Psoas muscle (tissue), 8 donors: Measurements from ENCODE around the gene RNF183. TPM values are rescaled to one million over a fixed set of nuclear protein-coding genes. Genes with fewer than 3 reads are reported as not detected.

Experiments
- ATAC-seq, 4 donors: fragments of 200-7000 bp; cut with Tn5 transposase; one replicate each; pipeline ENCODE4 v1.9.1; 2020; ENCODE audit warnings: moderate library complexity in 3 of 4, mild to moderate bottlenecking in 2 of 4
- DNase-seq, 2 donors: peaks; one replicate each; pipeline ENCODE4 v3.0.0-alpha.2; 2020
- H3K27ac ChIP-seq: fragments of 200-600 bp; one replicate; pipeline ENCODE4 v1.8.0; 2022
- H3K27me3 ChIP-seq, 3 donors: fragments of 200-600 bp in 1 of 3; one replicate each; pipeline versions ENCODE4 v1.6.1 to v1.8.0; 2013 to 2022; ENCODE audit warnings: low read length in 2 of 3, mild to moderate bottlenecking in 2 of 3, moderate library complexity in 1 of 3; ENCODE audit not compliant: insufficient read depth in 3 of 3
- H3K36me3 ChIP-seq, 2 donors: fragments of 200-600 bp in 1 of 2; one replicate each; pipeline versions ENCODE4 v1.6.1 to v1.8.0; 2013 to 2022; ENCODE audit warnings: low read depth in 1 of 2, mild to moderate bottlenecking in 1 of 2, moderate library complexity in 1 of 2; ENCODE audit not compliant: insufficient read depth in 1 of 2
- H3K4me1 ChIP-seq: fragments of 200-600 bp; one replicate; pipeline ENCODE4 v1.8.0; 2022
- H3K4me3 ChIP-seq: fragments of 200-600 bp; one replicate; pipeline ENCODE4 v1.8.0; 2022; ENCODE audit warnings: mild to moderate bottlenecking
- H3K9me3 ChIP-seq: fragments of 200-600 bp; one replicate; pipeline ENCODE4 v1.8.0; 2022
- WGBS, 3 donors: extraction: QIAGEN DNeasy Blood & Tissue Kit; methylation state at CpG; one replicate each; pipeline versions ENCODE4 v1.1.6 to v1.1.7; 2013; 5-methylcytosine and 5-hydroxymethylcytosine counted together
- intact Hi-C, 2 donors: fragments of 100-400 bp; cut with DNase I; formaldehyde crosslinking; loops; one replicate each; pipeline versions ENCODE4 v1.11.0 to v1.14.2; 2022
- long read RNA-seq, 2 donors: library from polyadenylated mRNA; unstranded; transcript quantifications; one replicate each; pipeline ENCODE4 v2.0.0, GENCODE V29; 2021
- polyA plus RNA-seq, 3 donors: library from polyadenylated mRNA; stranded (reverse); fragments of 200-250 nt; gene quantifications; one replicate each; pipeline ENCODE4 v1.2.3, GENCODE V29; 2013
- total RNA-seq, 4 donors: library from RNA; stranded (reverse); fragmentation: NEBNext Ultra II Directional in 2 of 4; extraction: Animal tissue kit (Norgen Biotek cat#: 25700) in 2 of 4; gene quantifications; one replicate each; pipeline versions ENCODE4 v1.2.1 to v1.2.4, GENCODE V29; 2021 to 2023
- TF ChIP-seq, protein P1 (sequence below): fragments of 200-600 bp; IDR thresholded peaks from one replicate; pipeline ENCODE4 v1.8.0; 2022; ENCODE audit warnings: antibody characterized with exemption
- donor health status: healthy with polysubstance abuse.
- donor health status: DM: no; HTN: no; CAD: no; lungs with moderate emphysema.
- donor health status: Bipolar disorder and iron deficiency.
- donor health status: healthy.
- donor health status: DM: yes; HTN: yes; CAD: no.
- donor health status: DM: no; HTN: no; CAD: no.
- donor health status: DM: no; HTN: no; CAD: no.
- donor health status: DM: yes; HTN: yes; CAD: no.

RNF183 gene, protein sequence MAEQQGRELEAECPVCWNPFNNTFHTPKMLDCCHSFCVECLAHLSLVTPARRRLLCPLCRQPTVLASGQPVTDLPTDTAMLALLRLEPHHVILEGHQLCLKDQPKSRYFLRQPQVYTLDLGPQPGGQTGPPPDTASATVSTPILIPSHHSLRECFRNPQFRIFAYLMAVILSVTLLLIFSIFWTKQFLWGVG
- not detected for total RNA-seq
- polyA plus RNA-seq: under 1 TPM in 1 of 3 donors, not detected in 2; 0.05 TPM
- long read RNA-seq, donor 1: 0 reads
- long read RNA-seq, donor 2: 0 reads

DNA sequence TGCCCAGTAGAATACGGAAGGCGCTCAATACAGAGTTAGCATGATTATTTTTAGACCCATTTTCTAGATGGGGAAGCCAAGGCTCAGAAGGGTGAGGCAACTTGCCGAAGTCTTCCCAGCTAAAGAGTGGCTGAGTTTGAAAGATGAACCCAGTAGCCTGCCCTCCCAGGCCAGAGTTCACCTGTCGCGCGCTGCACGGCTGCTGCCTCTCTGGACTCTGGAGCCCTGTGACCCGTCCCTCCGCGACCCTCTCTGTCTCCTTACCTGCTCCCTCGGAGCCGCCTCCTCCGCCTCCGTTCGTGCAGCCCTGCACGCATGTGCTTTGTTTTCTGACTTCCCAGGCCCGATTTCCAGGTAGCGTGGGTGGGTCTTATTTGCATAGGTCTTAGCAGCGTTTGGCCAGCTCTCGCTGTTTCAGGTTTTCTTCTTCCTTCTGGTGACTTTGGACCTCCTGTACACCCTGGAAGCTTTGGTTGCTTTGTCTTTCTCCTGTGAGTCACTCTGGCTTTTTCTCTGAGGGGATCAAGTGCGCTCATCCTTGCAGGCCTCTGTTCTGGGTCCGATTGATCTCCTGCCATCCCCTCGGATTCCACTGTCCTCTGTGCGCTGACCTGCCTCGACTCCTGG, at the start of gene RNF183:
RNF183 (minus strand) TSS at position 585 of the 627 bp plus-strand sequence. CDS start 5,192 bp downstream, outside the sequence.
- H3K27ac ChIP-seq: no peak within 1 kb of the TSS
- no peaks in the 10 kb centered on the region for H3K9me3 ChIP-seq
- H3K4me3 ChIP-seq: no peak within 1 kb of the TSS
- ATAC-seq (no peak), DNase-seq (no peak)
- TF ChIP-seq, protein P1, sequence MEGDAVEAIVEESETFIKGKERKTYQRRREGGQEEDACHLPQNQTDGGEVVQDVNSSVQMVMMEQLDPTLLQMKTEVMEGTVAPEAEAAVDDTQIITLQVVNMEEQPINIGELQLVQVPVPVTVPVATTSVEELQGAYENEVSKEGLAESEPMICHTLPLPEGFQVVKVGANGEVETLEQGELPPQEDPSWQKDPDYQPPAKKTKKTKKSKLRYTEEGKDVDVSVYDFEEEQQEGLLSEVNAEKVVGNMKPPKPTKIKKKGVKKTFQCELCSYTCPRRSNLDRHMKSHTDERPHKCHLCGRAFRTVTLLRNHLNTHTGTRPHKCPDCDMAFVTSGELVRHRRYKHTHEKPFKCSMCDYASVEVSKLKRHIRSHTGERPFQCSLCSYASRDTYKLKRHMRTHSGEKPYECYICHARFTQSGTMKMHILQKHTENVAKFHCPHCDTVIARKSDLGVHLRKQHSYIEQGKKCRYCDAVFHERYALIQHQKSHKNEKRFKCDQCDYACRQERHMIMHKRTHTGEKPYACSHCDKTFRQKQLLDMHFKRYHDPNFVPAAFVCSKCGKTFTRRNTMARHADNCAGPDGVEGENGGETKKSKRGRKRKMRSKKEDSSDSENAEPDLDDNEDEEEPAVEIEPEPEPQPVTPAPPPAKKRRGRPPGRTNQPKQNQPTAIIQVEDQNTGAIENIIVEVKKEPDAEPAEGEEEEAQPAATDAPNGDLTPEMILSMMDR: no peak
- intact Hi-C loops: no loop called here
- no peaks in the 10 kb centered on the region for H3K4me1 ChIP-seq
- no peaks in the 10 kb centered on the region for H3K27me3 ChIP-seq
- WGBS, 3 donors: 72 to 77% (median 75%) methylated on average over 25 of the region's 25 CpGs
- no peaks in the 10 kb centered on the region for H3K36me3 ChIP-seq

DNA sequence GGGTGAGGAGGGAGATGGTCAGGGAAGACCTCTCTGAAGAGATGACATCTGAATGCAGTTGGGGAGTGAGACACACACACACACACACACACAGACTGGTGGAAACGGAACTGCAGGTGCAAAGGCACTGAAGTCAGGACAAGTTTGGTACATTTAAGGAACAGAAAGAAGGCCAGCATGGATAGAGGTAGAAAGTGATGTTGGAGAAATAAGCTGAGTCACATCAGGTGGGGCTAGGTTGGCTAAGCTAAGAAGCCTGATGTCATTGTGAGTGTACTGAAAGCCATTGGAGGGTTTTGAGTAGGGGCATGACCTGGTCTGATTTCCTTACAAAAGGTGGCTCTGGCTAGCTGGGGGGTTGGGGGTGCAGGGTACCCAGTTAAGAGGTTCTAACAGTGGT, 49.2 kb upstream of the RNF183 start:
- H3K27ac ChIP-seq: no peak overlapping the region
- no peaks in the 10 kb centered on the region for H3K36me3 ChIP-seq
- H3K4me3 ChIP-seq: no peak overlapping the region
- intact Hi-C loops: no loop called here
- no peaks in the 10 kb centered on the region for H3K4me1 ChIP-seq
- WGBS, 3 donors: 72 to 92% (median 85%) methylated on average over 1 of the region's 1 CpG
- no peak for ATAC-seq
- TF ChIP-seq, protein P1: no peak
- DNase-seq: no peak
- no peaks in the 10 kb centered on the region for H3K9me3 ChIP-seq
- peaks cover 0 to 41% (median 2%) of the 10 kb centered on the region in 3 donors for H3K27me3 ChIP-seq

DNA sequence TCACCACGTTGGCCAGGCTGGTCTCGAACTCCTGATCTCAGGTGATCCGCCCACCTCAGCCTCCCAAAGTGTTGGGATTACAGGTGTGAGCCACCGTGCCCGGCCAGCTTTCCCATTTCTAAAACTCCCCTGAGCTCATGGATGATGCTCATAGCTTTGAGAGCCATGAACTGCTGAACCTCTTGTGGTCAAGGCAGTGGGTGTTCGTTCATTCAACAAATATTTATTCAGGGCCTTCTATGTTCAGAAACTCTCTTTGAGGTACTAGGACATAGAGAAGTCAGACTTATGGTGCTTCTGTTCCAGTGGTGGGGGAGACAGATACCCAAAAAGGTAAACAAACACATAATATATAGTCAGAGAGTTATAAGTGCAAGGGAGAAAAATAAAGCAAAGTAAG, 48.8 kb upstream of the RNF183 start:
- TF ChIP-seq, protein P1: no peak
- intact Hi-C loops: no loop called here
- Histone ChIP-seq H3K27me3 (peaks cover 0 to 41% (median 2%) of the 10 kb centered on the region in 3 donors), H3K27ac (no peak overlapping the region), H3K36me3 (no peaks in the 10 kb centered on the region), H3K9me3 (no peaks in the 10 kb centered on the region), H3K4me3 (no peak overlapping the region), H3K4me1 (no peaks in the 10 kb centered on the region)
- DNase-seq: no peak
- ATAC-seq: no peak
- 73 to 80% (median 73%) methylated on average over 6 of the region's 6 CpGs for WGBS, 3 donors

DNA sequence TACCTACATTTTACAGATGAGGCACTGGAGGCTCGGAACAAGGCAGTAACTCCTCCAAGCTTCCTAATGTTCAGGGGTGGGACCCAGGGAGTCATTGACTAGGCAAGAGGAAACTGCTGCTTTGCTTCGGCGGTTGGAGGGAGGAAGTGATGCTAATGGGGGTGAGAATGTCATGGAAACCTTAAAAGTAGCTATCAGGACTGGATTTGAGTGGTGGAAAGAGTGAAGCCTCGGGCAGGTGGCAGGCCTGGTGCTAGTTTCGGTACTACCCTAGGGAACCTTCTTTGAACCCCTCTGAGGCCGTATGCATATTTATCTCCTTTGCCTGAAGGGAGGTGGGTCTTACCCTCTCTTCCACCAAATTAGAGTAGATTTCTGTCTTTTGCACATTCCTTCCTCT, 47.8 kb upstream of the RNF183 start:
- DNase-seq (no peak), ATAC-seq (no peak)
- H3K9me3 ChIP-seq: no peaks in the 10 kb centered on the region
- intact Hi-C loops: no loop called here
- 53 to 56% (median 54%) methylated on average over 6 of the region's 6 CpGs for WGBS, 3 donors
- H3K36me3 ChIP-seq: no peaks in the 10 kb centered on the region
- H3K4me3 ChIP-seq: no peak overlapping the region
- TF ChIP-seq, protein P1: no peak
- H3K27me3 ChIP-seq: peaks cover 0 to 41% (median 2%) of the 10 kb centered on the region in 3 donors
- no peaks in the 10 kb centered on the region for H3K4me1 ChIP-seq
- no peak overlapping the region for H3K27ac ChIP-seq
